Jurkat, Clone E6-1 (cell line): ENCODE data around the gene CYFIP2.

Experiments
- DNase-seq: peaks from one replicate; pipeline ENCODE4 v3.0.0-alpha.2; 2011; ENCODE audit warnings: low read depth, low spot score
- H3K4me3 ChIP-seq: 2 replicates; pipeline ENCODE4 v1.5.1; 2011; ENCODE audit warnings: mild to moderate bottlenecking, low read length, control low read depth, moderate library complexity

The CYFIP2 gene

DNA sequence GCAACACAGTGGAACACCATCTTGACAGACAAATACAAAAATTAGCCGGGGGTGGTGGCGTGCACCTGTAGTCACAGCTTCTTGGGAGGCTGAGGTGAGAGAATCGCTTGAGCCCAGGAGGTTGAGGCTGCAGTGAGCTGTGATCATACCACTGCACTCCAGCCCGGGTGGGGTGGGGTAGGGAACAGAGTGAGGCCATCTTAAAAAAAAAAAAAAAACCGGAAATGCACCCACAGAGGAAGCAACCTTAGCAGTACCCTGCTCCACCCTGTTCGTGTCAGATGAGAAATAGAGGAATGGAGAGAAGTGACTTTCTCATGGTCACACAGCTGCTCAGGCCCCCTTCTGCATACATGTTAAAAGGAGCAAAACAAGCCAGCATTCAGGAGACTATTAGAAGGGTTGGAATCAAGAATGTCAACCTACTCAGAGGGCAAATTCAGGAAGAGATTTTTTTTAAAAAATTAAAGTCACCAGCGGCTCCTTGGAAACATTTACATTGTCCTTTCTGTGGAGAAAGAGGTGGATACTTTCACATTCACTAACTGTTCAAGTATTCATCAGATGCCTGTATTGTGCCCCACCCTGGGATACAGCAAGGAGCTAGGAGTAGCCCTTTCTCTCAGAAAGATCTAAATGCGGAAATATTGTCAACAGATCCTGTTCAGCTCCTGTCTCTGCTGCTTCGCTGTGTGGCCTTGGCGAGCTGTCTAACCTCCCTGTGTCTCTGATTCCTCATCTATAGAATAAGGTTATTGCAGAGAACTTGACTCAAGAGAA lies 41.0 kb downstream of the CYFIP2 start:
- DNase-seq, result peak; percentile 60
- no peak overlapping the region for H3K4me3 ChIP-seq

DNA sequence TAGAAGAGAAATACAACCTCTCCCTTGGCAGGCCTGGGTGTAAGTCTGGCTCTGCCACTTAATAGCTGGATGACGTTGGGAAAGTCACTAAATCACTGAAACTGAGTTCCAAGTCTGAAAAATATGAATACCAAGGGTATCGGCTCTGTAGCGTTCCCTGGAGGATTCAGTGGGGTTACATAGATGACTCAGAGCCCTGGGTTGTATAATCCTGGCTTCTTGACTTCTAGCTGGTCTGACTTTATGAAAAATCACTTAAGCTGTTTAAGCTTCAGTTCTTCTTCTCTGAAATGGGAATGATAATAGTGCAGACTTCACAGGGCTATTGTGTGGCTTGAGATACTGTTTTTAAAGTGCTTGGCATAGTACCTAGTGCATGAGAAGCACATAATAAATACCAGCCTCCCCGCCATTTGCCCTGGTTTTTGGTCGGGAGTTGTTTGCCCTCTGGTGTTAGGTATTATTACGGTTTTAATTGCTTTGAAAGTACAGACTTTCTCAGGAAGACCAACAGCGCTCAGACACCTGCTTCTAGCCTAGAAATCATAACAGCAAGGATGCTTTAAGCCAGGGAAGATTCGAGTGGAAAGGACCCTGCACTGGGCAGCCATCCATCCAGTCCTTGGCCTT lies 43.0 kb downstream of the CYFIP2 start:
- DNase-seq, result no peak
- no peak overlapping the region for H3K4me3 ChIP-seq

DNA sequence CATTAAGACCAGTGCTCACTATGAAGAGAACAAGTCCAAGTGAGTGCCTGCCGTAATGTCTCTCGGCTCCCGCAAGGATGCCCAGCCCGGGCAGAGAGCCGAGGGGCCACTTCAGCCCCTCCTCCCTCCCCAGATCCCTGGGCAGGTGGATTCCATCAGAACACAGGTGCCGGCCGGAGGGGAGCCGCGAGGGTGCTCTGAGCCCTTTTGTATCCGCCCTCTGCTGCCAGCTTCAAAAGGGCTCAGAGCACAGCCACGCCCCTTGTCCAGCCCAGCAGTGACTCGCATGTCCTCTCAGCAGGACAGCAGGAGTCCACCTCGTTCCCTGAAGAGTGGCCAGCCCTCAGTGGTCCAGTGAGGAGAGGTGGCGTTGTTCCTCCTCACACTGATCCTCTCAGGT lies 43.9 kb downstream of the CYFIP2 start:
- no peak for DNase-seq
- no peak overlapping the region for H3K4me3 ChIP-seq

DNA sequence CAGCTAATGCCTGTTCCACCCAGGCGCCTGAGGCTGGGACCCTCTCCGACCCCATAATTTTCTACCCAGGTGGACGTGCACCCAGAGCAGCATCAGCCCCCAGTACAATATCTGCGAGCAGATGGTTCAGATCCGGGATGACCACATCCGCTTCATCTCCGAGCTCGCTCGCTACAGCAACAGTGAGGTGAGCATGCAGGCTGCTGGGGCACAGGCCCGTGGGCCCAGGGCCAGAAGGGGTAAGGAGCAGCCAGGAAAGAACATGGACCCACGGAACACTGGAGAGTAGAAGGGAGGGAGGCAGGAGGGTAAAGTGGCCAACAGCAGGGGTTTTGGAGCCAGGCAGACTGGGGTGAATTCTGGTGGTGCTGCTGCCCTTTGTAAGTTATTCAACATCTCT lies 45.7 kb downstream of the CYFIP2 start:
- DNase-seq, result no peak
- H3K4me3 ChIP-seq, result no peak overlapping the region

DNA sequence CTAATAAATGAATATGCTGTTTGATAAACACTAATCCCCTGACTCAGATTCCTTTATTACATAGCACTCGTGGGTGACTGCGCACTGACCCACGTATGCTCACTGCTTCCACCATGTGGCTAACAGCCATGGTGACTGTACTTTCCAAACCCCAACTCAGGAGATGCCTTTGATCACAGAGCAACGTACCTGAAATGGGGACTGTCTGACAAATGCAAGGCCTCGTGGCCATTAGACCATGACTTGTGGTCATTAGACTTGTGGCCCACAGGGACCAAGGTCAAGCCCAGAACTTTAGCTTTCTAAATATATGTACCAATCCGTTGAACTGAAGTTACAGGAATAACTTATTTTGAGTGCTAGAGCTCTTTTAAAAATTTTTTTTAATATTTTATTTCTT lies 46.6 kb downstream of the CYFIP2 start:
- DNase-seq, result peak; percentile 53
- H3K4me3 ChIP-seq, result no peak overlapping the region

DNA sequence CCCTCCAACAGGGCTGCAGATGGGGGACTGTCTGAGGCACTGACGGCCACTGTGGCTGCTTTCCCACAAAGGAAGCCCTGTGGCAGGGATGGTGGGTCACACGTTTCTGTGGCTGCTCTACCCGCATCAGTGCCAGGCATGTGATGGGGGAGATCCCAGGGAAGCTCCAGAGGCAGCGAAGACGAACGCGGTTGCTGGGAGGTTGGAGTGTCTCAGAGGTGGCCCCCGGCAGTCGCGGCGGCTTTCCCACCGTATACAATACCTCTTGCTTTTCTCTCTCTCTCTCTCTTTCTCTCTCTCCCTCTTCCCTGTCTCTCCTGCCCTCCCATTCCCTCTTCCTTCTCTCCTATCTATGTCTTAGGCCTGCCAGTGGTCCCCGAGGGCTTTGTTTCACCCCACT lies 56.7 kb downstream of the CYFIP2 start:
- no peak overlapping the region for H3K4me3 ChIP-seq
- DNase-seq, result no peak

DNA sequence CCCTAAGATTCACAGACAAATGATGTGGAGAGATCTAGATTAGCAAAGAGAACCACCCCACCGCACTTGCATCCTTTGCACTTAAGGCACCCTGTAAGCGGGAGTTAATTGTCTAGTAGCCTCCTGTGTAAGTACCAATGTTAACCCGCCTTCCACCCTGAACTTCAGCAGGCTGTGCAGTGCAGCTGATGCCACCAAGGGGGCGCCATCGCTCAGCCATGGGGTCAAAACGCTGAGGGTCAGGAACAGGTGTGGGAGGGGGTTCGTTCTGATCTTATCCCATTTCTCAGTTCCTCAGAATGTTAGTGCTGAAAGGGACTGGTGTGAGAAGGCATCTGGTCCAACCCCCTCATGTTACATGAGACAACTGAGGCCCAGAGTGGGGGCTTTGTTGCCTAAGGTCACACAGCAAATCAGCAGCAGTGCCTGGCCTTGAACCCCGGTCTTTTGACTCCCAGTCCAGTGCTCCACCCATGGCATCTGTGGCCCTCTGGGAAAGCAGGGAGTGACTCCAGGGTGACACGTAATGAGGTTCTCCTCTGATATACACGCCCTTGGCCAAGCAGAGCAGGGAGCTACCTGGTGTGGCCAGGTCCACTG lies 57.3 kb downstream of the CYFIP2 start:
- no peak for DNase-seq
- H3K4me3 ChIP-seq, result no peak overlapping the region

DNA sequence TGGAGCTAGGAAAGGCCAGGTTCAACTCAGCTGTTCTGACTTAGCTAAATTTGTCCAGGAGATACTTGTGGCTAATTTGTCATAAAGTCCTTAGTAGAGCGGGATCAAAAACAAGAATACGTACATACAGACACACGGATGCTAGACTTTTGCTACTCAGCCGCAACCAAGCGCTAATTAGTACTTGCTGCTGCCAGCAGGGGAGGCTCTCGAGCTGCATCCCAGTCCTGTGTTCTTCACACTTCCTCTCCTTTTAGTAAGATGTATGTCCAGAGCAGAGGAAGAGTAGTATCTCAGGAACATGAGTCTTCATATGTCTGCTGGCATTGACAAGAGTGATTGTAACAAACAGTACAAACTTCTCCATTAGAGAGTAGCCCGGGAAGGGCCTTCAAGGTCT lies 58.3 kb downstream of the CYFIP2 start:
- no peak overlapping the region for H3K4me3 ChIP-seq
- DNase-seq, result no peak

DNA sequence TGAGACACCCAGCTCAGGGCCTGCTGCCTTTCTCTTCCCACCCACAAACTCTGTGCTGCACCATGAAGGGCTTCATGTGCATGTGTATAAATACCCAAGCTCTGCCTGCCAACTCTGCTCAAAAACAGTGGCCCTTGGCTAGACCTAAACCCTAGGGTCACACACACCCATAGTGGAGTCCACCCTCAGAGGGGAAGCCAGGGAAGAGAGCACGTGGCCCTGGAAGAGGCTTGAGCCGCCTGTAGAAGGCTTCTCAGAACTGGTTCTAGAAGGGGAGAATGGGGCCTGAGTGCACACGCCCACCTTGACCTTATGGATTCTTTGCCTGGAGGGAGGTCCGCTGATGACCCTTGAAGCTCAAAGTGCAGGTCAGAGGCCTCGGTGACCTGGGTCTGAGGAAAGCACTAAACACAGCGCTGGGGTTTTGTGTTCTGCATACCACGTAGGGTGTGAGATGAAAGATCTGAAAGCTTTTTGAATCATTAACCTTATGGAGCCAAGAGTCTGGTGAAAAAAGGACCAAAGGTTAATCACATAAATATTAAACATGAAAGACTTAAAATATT lies 60.6 kb downstream of the CYFIP2 start:
- no peak for DNase-seq
- no peak overlapping the region for H3K4me3 ChIP-seq

DNA sequence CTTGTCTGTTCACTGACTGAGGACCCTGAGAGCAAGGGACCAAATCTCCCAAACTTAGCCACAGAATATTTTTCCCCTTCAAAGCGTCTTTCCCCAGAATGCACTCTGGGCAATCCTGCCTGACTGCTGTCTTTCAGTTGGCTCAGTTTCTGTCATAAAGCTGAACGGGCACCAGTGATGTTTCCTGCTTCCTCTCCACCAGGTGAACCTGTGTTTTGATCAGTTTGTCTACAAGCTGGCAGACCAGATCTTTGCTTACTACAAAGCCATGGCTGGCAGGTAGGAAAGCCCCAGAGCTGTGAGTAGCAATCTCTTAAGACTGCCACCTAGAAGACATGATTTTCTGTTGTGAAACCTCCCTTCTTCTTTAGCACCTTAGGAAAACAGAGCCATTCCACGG lies 61.8 kb downstream of the CYFIP2 start:
- peak; percentile 45 for DNase-seq
- H3K4me3 ChIP-seq, result no peak overlapping the region

DNA sequence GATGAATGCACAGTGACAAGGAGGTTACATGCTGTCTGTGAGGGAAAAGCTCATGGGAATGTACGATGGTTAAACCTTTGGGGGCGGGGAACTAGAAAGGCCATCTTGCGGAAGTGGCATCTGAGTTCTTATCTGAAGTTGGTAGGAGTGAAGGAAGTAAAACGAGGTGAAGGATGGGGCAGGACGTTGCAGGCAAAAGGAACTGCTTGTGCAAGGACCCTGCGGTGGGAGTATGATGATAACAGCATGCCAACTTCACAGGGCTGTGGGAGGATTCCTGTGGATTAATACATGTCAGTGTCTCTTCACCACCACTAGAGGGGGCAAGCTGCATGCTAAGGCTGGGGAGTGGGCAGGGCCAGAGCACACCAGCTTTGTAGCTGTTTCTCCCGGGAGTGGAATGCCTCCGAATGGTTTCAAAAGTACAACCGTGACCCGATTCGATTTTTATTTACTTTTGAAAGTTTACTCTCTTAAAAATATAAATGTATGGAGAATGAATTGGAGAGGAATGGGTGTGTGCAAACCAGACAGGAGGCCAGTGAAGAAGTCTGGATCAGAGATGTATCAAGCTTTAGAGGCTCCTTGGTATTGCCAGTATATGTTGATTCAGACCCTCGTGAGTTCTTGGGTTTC lies 62.5 kb downstream of the CYFIP2 start:
- DNase-seq, result peak; percentile 88
- no peak overlapping the region for H3K4me3 ChIP-seq

DNA sequence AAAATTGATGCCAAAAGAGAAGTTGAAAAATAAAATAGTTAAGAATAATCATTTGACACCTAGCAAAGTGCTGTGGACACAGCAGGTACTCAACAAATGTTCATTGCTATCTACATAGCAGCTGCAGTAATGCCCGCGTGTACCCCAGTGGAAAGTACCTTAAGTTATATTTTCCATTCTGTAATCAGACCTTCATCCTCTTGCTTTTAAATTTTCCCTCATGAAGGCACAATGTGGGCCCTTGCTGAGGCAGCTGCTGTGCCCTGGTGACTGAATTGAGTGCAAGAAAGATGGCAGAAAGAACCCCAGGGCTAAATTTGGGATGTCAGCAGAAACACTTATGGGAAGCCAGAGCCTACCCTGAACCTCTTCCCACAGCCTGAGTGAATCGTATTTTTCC lies 65.9 kb downstream of the CYFIP2 start:
- no peak overlapping the region for H3K4me3 ChIP-seq
- DNase-seq, result no peak

DNA sequence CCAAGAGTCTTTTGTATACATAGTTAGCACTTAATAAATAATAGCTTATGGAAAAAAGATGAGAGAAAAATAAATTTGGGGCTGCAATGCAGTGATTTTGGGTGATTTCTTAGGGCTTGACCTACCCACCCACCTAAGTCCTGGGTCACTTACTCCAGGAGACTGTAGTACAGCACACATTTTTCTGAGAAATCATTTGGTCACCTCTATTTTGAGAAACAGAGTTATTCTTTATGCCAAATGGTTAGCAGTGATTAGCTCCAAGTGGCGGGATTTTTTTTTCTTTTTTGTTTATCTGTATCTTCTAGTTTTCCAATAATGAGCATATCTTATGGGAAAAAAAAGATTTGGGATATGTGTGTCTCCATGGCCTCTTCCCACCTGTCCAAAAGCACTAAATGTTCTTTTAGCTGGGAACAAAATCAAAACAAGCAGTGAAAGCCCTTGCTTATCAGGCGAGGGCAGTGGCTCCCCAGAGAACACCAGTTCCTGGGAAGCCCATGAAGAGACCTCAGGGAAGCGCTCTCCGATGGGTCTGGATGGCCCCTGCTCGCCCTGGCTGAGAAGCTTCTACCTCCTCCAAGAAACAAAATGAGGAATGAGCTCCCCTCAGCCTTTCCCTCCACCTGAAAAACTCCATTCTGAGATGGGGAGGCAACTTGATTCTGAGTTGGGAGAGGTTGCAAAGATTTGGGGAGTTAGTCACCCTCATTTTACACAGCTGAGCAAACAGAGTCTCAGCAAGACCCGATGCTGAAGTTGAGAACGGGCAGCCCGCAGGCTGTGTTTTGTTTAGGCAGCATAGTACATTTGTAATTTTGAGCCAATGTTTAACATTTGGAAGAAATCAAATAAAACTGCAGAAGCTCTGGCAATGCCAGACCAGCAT lies 69.9 kb downstream of the CYFIP2 start:
- no peak overlapping the region for H3K4me3 ChIP-seq
- DNase-seq, result no peak

DNA sequence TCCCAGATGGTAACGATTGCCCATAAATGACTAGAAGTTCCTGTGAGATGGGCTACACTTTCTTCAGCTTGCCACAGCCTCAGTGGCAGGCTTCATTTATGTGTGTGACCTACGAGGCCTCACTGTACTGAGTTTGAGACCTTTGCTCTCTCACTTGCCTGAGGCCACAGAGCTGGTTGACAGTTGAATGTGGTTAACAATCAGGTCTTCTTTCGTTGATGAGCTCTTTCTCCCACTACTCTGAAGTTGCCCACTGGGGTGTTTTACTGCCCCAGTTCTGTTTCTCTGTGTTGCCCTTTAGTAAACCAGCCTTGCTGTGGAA lies 70.5 kb downstream of the CYFIP2 start:
- peak; percentile 76 for DNase-seq

DNA sequence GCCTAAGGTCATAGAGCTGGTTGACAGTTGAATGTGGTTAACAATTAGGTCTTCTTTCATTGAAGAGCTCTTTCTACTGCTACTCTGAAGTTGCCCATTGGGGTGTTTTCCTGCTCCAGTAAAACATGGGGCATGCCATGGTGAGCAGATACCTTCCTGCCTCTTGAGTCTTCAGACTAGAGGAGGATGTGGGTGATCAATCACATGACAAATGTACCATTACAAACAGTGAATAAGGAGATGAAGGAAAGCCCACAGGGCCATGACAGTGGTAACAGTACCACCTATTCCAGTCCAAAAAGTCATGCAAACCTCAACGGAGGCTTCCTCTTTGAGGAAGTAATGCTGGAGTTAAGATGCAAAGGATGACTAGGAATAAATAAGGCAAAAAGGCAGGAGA lies 73.5 kb downstream of the CYFIP2 start:
- no peak overlapping the region for H3K4me3 ChIP-seq
- peak; percentile 82 for DNase-seq

More for the DNA sequence above, 70.5 kb downstream of the CYFIP2 start:
- no peak overlapping the region for H3K4me3 ChIP-seq

DNA sequence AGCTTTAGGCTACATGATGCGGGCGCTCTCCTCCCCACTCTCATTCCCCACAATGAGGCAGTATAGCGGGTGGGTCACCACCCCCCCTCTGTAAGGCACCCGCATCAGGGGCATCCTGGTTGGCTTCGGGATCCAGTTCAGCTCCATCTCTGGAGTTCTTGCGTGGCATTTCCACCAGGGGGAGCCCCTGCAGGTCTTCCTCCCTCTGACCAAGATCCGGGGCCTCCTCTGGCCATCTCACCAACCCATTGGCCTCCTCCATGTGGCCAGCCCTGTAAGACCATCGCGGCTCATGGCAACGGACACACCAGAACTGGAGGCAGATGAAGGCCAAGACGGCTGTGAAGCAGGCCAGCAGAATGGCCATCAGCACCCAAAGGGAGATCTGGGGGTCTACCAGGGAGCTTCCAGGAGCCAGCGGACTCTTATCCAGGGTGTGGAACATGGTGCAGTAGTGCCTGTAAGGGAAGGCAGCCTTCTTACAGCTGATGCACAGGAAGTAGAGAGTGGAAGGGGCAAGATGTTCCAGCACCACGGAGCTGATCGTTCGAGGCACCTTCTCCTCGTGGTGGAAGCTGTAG lies 77.0 kb downstream of the CYFIP2 start:
- H3K4me3 ChIP-seq, result no peak overlapping the region
- no peak for DNase-seq

DNA sequence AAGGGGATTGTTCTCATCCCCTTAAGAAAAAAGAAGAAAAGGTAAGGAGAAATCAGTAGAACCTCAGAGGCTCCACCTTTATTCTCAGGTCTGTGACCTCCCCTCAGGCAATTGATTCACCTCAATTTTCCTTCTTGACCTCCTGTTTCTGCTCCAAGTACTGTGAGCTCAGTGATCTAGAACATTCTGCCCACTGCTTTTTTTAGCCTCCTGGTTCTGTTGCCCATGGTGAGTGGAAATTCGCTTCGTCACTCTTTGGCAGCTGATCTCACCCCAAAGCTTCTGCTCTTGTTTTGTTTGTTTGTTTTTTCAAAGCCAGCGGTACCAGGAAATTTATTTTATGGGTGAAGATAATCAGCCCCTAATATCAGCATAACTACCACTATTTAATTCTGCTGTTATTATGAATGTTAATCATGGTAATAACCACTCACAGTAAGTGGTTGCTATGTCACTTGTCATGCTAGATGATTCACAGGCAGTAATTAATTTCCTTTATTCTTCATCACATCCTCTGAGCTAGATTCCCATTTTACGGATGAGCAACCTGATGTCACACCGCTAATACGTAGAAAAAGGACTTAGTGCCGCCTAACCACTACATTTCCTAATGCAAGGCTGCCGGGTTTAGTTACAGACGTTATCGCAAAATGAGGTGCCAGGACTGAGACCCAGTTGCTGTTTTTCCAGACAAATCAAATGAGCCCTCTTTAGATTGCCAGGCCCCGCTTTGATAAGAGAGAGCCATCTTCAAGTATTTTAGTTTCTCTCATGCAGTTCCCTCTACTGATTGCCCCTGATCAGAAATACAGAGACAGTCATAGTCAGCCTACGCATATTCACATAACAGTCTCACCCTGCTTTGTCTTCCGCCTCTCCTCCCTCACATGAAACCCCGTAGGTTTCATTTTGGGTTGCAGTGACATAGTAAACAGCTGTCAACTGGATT lies 78.2 kb downstream of the CYFIP2 start:
- H3K4me3 ChIP-seq, result no peak overlapping the region
- no peak for DNase-seq

DNA sequence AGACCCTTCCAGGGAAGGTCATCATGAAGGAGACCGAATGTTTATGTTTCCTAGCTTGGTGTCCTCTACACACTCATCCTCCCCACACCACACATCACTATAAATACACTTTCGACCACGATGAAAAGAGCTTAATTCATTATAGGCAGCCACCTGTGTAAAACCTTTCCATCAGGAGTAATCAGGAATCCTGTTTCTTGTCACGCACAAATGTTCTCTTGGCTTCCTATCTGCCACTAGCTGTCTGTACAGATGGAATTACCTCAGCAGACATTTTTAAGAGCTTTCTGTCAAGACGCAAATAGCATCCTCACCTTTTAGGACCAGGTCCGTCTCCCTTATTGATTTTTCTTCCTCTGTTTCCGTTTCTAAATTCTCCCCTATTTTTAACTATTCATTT lies 79.1 kb downstream of the CYFIP2 start:
- DNase-seq, result no peak

More for the DNA sequence above, 79.1 kb downstream of the CYFIP2 start:
- H3K4me3 ChIP-seq, result no peak overlapping the region
